Neutrophil (primary cell): Measurements from ENCODE around the gene SORBS2.
"Not testable (repeated sequence)": the region's sequence is repeated elsewhere in the genome, so short reads cannot be mapped to it uniquely, and the experiment has no call there.

Source experiments
- H3K27ac ChIP-seq: fragments of 200-600 bp; sonication (generic); 2 replicates; pipeline ENCODE4 v1.5.1; 2016; ENCODE audit warnings: mild to moderate bottlenecking, moderate library complexity
- H3K27me3 ChIP-seq: fragments of 200-600 bp; sonication (generic); 2 replicates; pipeline ENCODE4 v1.6.0; 2016; ENCODE audit warnings: mild to moderate bottlenecking
- H3K36me3 ChIP-seq: fragments of 200-600 bp; sonication (generic); 2 replicates; pipeline ENCODE4 v1.5.1; 2017
- H3K4me1 ChIP-seq, 2 experiments: fragments of 200-600 bp in 1 of 2; sonication (generic) in 1 of 2; 1 replicate in 1 of 2; 2 replicates in 1 of 2; pipeline versions ENCODE4 v1.5.1 to v1.6.1; 2013 to 2016; ENCODE audit warnings: low read depth in 1 of 2, low read length in 1 of 2, mild to moderate bottlenecking in 1 of 2, moderate library complexity in 1 of 2; ENCODE audit not compliant: control insufficient read depth in 1 of 2, insufficient read depth in 1 of 2
- H3K4me3 ChIP-seq, 2 experiments: fragments of 200-600 bp in 1 of 2; sonication (generic) in 1 of 2; 1 replicate in 1 of 2; 2 replicates in 1 of 2; pipeline ENCODE4 v1.5.1; 2013 to 2016; ENCODE audit warnings: low read depth in 1 of 2, low read length in 1 of 2, mild to moderate bottlenecking in 1 of 2, moderate library complexity in 1 of 2
- H3K9me3 ChIP-seq: fragments of 200-600 bp; sonication (generic); 2 replicates; pipeline ENCODE4 v1.5.1; 2016
- TF ChIP-seq, protein P1 (sequence below): fragments of 200-600 bp; sonication (generic); IDR thresholded peaks from 2 replicates; pipeline ENCODE4 v1.5.1; 2016; ENCODE audit warnings: antibody characterized with exemption

Gene SORBS2

DNA sequence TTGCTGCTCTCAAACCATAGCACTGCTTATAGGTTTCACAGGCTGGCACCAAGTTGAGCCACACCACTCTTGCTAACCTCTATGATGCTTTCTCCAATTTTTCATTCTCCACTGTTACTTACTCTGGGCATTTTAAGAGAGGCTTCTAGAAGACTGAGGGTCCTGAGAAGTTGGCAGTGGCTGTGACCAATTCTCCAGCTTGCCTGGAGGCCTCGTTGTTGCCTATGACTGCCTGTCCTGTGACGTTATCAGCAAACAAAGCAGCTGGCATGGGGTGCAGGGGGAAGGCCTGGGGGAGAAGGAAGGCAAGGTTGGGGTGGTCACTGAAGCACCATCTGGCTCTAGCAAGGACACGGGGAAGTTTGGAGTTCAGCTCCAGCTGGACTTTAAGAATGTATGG, 246.3 kb downstream of the SORBS2 start:
- no peaks in the 10 kb centered on the region for H3K36me3 ChIP-seq
- no peak overlapping the region for H3K27ac ChIP-seq

DNA sequence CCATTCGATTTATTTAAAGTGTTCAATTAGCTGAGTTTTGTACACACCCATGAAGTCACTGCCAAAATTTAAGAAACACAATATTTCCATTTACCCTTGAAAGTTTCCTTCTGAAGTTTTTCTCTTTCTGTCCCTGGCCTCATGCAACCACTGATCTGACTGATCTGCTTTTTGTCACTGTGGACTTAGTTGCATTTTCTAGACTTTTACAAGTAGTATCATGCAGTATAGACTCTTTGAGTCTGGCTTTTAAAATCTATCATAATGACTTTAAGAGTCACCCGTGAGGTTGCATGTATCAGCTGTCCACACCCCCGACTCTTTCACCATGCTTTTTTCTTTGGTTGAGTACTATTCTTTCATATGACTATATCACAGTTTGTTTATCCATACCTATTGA, 247.6 kb downstream of the SORBS2 start:
- TF ChIP-seq, protein P1, sequence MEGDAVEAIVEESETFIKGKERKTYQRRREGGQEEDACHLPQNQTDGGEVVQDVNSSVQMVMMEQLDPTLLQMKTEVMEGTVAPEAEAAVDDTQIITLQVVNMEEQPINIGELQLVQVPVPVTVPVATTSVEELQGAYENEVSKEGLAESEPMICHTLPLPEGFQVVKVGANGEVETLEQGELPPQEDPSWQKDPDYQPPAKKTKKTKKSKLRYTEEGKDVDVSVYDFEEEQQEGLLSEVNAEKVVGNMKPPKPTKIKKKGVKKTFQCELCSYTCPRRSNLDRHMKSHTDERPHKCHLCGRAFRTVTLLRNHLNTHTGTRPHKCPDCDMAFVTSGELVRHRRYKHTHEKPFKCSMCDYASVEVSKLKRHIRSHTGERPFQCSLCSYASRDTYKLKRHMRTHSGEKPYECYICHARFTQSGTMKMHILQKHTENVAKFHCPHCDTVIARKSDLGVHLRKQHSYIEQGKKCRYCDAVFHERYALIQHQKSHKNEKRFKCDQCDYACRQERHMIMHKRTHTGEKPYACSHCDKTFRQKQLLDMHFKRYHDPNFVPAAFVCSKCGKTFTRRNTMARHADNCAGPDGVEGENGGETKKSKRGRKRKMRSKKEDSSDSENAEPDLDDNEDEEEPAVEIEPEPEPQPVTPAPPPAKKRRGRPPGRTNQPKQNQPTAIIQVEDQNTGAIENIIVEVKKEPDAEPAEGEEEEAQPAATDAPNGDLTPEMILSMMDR: no peak
- Histone ChIP-seq H3K4me1 (no peaks in the 10 kb centered on the region), H3K36me3 (no peaks in the 10 kb centered on the region), H3K27me3 (no peaks in the 10 kb centered on the region), H3K4me3 (no peak overlapping the region), H3K9me3 (no peaks in the 10 kb centered on the region), H3K27ac (no peak overlapping the region)

More for the DNA sequence above, 246.3 kb downstream of the SORBS2 start:
- Histone ChIP-seq H3K9me3 (no peaks in the 10 kb centered on the region), H3K27me3 (no peaks in the 10 kb centered on the region), H3K4me3 (no peak overlapping the region), H3K4me1 (no peaks in the 10 kb centered on the region)
- TF ChIP-seq, protein P1: no peak

DNA sequence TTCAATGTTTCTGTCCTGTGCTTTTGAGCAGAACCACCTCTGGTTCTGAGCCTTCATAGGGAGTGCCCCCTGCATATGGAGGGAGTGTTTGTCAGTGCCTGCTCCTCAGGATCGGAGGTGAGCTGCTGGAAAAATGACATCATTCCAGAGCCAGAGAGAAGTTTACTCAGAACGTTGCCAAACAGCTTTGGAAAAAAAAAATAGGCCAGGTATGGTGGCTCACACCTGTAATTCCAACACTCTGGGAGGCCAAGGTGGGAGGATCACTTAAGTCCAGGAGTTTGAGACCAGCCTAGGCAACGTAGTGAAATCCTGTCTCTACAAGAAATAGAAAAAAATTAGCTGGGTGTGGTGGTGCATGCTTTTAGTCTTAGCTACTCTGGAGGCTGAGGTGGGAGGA, 249.5 kb downstream of the SORBS2 start:
- Histone ChIP-seq H3K27me3 (no peaks in the 10 kb centered on the region), H3K9me3 (no peaks in the 10 kb centered on the region), H3K4me1 (no peaks in the 10 kb centered on the region), H3K4me3 (no peak overlapping the region), H3K27ac (no peak overlapping the region), H3K36me3 (no peaks in the 10 kb centered on the region)
- TF ChIP-seq, protein P1: no peak

DNA sequence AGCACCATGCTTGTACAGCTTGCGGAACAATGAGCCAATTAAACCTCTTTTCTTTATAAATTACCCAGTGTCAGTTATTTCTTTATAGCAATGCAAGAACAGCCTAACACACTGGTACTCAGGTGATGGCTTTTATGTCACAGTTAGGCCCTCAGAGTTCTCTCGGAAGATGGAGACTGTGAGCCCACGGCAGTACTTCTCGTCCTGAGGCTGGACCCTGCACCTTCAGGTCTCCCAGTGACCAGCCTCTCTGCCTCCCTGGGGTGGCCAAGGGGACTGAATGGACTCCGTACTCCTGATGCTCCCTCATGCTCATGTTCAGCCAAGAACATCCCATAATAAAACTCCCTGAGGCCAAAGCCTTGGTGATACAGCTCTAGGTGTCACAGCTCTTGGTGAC, 251.7 kb downstream of the SORBS2 start:
- Histone ChIP-seq H3K4me1 (no peaks in the 10 kb centered on the region), H3K36me3 (no peaks in the 10 kb centered on the region), H3K4me3 (no peak overlapping the region)

DNA sequence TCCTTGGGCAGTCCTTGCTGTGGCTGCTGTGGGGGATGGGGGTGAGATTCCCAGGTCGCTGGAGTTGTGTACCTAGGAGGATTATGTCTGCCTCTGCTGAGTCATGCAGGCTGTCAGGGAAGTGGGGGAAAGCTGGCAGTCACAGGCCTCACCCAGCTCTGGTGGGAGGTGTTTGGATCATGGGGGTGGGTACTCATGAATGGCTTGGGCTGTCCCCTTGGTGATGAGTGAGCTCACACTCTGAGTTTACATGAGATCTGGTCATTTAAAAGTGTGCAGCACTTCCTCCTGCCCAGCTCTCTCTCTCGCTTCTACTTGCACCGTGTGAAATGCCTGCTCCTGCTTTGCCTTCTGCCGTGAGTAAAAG, 252.1 kb downstream of the SORBS2 start:
- no peaks in the 10 kb centered on the region for H3K9me3 ChIP-seq
- no peak overlapping the region for H3K27ac ChIP-seq
- no peak overlapping the region for H3K4me3 ChIP-seq
- no peaks in the 10 kb centered on the region for H3K4me1 ChIP-seq
- H3K27me3 ChIP-seq: peaks cover 2% of the 10 kb centered on the region
- H3K36me3 ChIP-seq: no peaks in the 10 kb centered on the region
- TF ChIP-seq, protein P1: no peak

More for the DNA sequence above, 251.7 kb downstream of the SORBS2 start:
- H3K27ac ChIP-seq: no peak overlapping the region
- H3K27me3 ChIP-seq: no peaks in the 10 kb centered on the region
- H3K9me3 ChIP-seq: no peaks in the 10 kb centered on the region
- TF ChIP-seq, protein P1: no peak

DNA sequence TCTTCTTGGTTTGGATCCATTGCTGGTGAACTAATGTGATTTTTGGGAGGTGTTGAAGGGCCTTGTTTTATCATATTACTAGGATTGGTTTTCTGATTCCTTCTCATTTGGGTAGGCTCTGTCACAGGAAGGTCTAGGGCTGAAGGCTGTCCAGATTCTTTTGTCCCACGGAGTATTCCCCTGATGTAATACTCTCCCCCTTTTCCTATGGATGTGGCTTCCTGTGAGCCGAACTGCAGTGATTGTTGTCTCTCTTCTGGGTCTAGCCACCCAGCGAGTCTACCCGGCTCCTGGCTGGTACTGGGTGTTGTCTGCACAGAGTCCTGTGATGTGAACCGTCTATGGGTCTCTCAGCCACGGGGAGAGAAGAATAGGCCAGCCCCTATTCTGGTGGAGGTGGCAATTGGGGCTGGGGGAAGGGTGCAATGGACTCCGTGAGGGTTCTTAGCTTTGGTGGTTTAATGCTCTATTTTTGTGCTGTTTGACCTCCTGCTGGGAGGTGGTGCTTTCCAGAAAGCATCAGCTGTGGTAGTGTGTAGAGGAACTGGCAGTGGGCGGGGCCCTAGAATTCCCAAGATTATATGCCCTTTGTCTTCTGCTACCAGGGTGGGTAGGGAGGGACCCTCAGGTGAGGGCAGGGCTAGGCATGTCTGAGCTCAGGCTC, 252.6 kb downstream of the SORBS2 start:
- H3K9me3 ChIP-seq, H3K4me1 ChIP-seq, H3K27ac ChIP-seq, H3K4me3 ChIP-seq, H3K36me3 ChIP-seq, H3K27me3 ChIP-seq: not testable (repeated sequence)
